ENCODE measurements around the gene RAB11FIP3. TPM values are rescaled to one million over a fixed set of nuclear protein-coding genes. Genes with fewer than 3 reads are reported as not detected.

RAB11FIP3 gene
- total RNA-seq, 1 donor from 2014 or later, result 81.5 TPM

- no peak for TF ChIP-seq CTCF (IDR thresholded peaks at IDR 0.05; ENCODE audit: unreplicated experiment)
- H3K36me3 Mint-ChIP-seq (ENCODE audit: low read depth, unreplicated experiment), result no peaks in the 10 kb centered on the region
- H3K4me3 Mint-ChIP-seq (ENCODE audit: unreplicated experiment), result no peak overlapping the region
- H3K27ac Mint-ChIP-seq (ENCODE audit: unreplicated experiment), result no peak overlapping the region
- peaks cover 14% of the 10 kb centered on the region for H3K4me1 Mint-ChIP-seq (ENCODE audit: unreplicated experiment)
- no peaks in the 10 kb centered on the region for H3K9me3 Mint-ChIP-seq (ENCODE audit: unreplicated experiment)
- DNase-seq (ENCODE audit: low spot score), result no peak
- H3K27me3 Mint-ChIP-seq (ENCODE audit: unreplicated experiment), result peaks cover 14% of the 10 kb centered on the region
These were observed 46.6 kb upstream of the RAB11FIP3 start for GRCh38 chr16:378821-379182.

GRCh38 chr16:379183-379960 lies 46.1 kb upstream of the RAB11FIP3 start:
- no peak for TF ChIP-seq CTCF (IDR thresholded peaks at IDR 0.05; ENCODE audit: unreplicated experiment)
- no peak for DNase-seq (ENCODE audit: low spot score)
- peaks cover 14% of the 10 kb centered on the region for H3K27me3 Mint-ChIP-seq (ENCODE audit: unreplicated experiment)
- no peaks in the 10 kb centered on the region for H3K9me3 Mint-ChIP-seq (ENCODE audit: unreplicated experiment)
- H3K4me3 Mint-ChIP-seq (ENCODE audit: unreplicated experiment), result no peak overlapping the region
- no peaks in the 10 kb centered on the region for H3K36me3 Mint-ChIP-seq (ENCODE audit: low read depth, unreplicated experiment)
- H3K27ac Mint-ChIP-seq (ENCODE audit: unreplicated experiment), result no peak overlapping the region
- peaks cover 19% of the 10 kb centered on the region for H3K4me1 Mint-ChIP-seq (ENCODE audit: unreplicated experiment)

GRCh38 chr16:379961-380761 lies 45.3 kb upstream of the RAB11FIP3 start:
- Mint-ChIP-seq H3K27me3 (ENCODE audit: unreplicated experiment) (peaks cover 14% of the 10 kb centered on the region), H3K36me3 (ENCODE audit: low read depth, unreplicated experiment) (no peaks in the 10 kb centered on the region), H3K4me3 (ENCODE audit: unreplicated experiment) (peak overlapping the region; percentile 88), H3K4me1 (ENCODE audit: unreplicated experiment) (peaks cover 20% of the 10 kb centered on the region), H3K9me3 (ENCODE audit: unreplicated experiment) (no peaks in the 10 kb centered on the region), H3K27ac (ENCODE audit: unreplicated experiment) (peak overlapping the region; percentile 30)
- DNase-seq (ENCODE audit: low spot score), result no peak
- no peak for TF ChIP-seq CTCF (IDR thresholded peaks at IDR 0.05; ENCODE audit: unreplicated experiment)

- peaks cover 20% of the 10 kb centered on the region for H3K4me1 Mint-ChIP-seq (ENCODE audit: unreplicated experiment)
These were observed 44.8 kb upstream of the RAB11FIP3 start for GRCh38 chr16:380762-381011.

More at GRCh38 chr16:380762-381011, 44.8 kb upstream of the RAB11FIP3 start:
- Mint-ChIP-seq H3K4me3 (ENCODE audit: unreplicated experiment) (peak overlapping the region; percentile 88), H3K27me3 (ENCODE audit: unreplicated experiment) (peaks cover 14% of the 10 kb centered on the region), H3K9me3 (ENCODE audit: unreplicated experiment) (no peaks in the 10 kb centered on the region), H3K36me3 (ENCODE audit: low read depth, unreplicated experiment) (no peaks in the 10 kb centered on the region), H3K27ac (ENCODE audit: unreplicated experiment) (no peak overlapping the region)
- no peak for DNase-seq (ENCODE audit: low spot score)
- TF ChIP-seq CTCF (IDR thresholded peaks at IDR 0.05; ENCODE audit: unreplicated experiment), result no peak

All from endothelial cell (in vitro differentiated cells).